ENCODE data around the gene CNTN5.

- TF ChIP-seq, protein P1, sequence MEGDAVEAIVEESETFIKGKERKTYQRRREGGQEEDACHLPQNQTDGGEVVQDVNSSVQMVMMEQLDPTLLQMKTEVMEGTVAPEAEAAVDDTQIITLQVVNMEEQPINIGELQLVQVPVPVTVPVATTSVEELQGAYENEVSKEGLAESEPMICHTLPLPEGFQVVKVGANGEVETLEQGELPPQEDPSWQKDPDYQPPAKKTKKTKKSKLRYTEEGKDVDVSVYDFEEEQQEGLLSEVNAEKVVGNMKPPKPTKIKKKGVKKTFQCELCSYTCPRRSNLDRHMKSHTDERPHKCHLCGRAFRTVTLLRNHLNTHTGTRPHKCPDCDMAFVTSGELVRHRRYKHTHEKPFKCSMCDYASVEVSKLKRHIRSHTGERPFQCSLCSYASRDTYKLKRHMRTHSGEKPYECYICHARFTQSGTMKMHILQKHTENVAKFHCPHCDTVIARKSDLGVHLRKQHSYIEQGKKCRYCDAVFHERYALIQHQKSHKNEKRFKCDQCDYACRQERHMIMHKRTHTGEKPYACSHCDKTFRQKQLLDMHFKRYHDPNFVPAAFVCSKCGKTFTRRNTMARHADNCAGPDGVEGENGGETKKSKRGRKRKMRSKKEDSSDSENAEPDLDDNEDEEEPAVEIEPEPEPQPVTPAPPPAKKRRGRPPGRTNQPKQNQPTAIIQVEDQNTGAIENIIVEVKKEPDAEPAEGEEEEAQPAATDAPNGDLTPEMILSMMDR (IDR thresholded peaks at IDR 0.05), result no peak
- TF ChIP-seq EZH2 (IDR thresholded peaks at IDR 0.05; ENCODE audit: borderline replicate concordance, insufficient read depth, low read depth, low read length, poor library complexity, severe bottlenecking), result no peak
These were observed 913.3 kb downstream of the CNTN5 start for GRCh38 chr11:99934008-99934407.

Measured in B cell (primary cell).